Activated B cell treated with CpG ODN at 0.5 μM for 24 hours (primary cell): ENCODE data around the gene OR10G6. TPM values are rescaled to one million over a fixed set of nuclear protein-coding genes. Genes with fewer than 3 reads are reported as not detected.

Experiments
- ATAC-seq: fragments of 200-7000 bp; cut with Tn5 transposase; one replicate; pipeline ENCODE4 v1.10.0; 2021; ENCODE audit warnings: low read depth, mild to moderate bottlenecking, moderate library complexity
- CTCF ChIA-PET: fragments of 350-600 bp; sonication (Branson Sonifier 250); formaldehyde crosslinking; loops from one replicate; lab custom pipeline; 2021; ENCODE audit warnings: antibody characterized with exemption; lab: Charles Lee
- POLR2A ChIA-PET: fragments of 350-600 bp; sonication (Branson Sonifier 250); formaldehyde crosslinking; loops from one replicate; lab custom pipeline; 2021; ENCODE audit warnings: antibody characterized with exemption; lab: Charles Lee
- DNase-seq: peaks from one replicate; pipeline ENCODE4 v3.0.0; 2022
- H3K27ac Mint-ChIP-seq: one replicate; pipeline ENCODE4 v1.8.0; 2020; ENCODE audit warnings: mixed read lengths
- H3K27me3 Mint-ChIP-seq: one replicate; pipeline ENCODE4 v1.8.0; 2021; ENCODE audit warnings: mixed read lengths
- H3K36me3 Mint-ChIP-seq: one replicate; pipeline ENCODE4 v1.8.0; 2021; ENCODE audit warnings: low read depth, mixed read lengths
- H3K4me1 Mint-ChIP-seq: one replicate; pipeline ENCODE4 v1.8.0; 2021; ENCODE audit warnings: mixed read lengths
- H3K4me3 Mint-ChIP-seq: one replicate; pipeline ENCODE4 v1.8.0; 2020; ENCODE audit warnings: mild to moderate bottlenecking, mixed read lengths
- H3K9me3 Mint-ChIP-seq: one replicate; pipeline ENCODE4 v1.8.0; 2020; ENCODE audit warnings: mixed read lengths
- intact Hi-C: fragments of 100-400 bp; cut with micrococcal nuclease; formaldehyde crosslinking; loops from one replicate; pipeline ENCODE4 v1.15.1; 2024
- total RNA-seq: library from RNA; stranded (reverse); gene quantifications from 2 replicates; pipeline ENCODE4 v1.2.3, GENCODE V29; 2022
- TF ChIP-seq, protein P1 (sequence below): fragments of 200-600 bp; IDR thresholded peaks from one replicate; pipeline ENCODE4 v1.8.0; 2022; ENCODE audit warnings: antibody characterized with exemption, mild to moderate bottlenecking

OR10G6 gene
- total RNA-seq, 1 donor from 2014 or later: not detected

DNA sequence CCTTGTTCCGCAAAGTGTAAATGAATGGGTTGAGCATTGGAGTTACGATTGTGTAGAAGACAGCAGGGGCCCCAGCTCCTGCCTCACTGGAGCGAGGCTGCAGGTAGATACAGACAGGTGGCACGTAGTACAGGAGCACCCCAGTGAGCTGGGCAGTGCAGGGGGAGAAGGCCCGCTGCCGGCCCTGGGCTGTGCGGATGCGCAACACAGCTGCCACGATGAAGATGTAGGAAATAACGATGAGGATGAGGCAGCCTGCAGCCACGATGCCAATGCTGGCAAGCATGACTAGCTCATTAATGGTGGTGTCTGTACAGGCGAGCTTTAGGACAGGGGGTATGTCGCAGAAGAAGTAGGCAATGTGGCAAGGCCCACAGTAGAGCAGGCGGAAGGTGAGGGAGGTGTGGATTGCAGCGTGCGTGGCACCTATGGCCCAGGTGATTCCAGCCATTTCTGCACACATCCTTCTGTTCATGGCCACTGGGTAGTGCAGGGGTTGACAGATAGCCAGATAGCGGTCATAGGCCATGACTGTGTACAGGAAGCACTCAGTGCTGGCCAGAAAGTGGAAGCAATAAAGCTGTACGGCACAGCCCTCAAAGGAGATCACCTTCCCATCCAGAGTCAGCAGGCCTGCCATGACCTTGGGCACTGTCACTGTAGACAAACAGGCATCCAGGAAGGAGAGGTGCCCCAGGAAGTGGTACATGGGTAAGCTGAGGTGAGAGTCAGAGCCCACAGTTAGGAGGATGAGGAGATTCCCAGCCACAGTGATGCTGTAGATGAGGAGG, 18.0 kb downstream of the OR10G6 start:
- ATAC-seq (no peak), DNase-seq (no peak)
- TF ChIP-seq, protein P1, sequence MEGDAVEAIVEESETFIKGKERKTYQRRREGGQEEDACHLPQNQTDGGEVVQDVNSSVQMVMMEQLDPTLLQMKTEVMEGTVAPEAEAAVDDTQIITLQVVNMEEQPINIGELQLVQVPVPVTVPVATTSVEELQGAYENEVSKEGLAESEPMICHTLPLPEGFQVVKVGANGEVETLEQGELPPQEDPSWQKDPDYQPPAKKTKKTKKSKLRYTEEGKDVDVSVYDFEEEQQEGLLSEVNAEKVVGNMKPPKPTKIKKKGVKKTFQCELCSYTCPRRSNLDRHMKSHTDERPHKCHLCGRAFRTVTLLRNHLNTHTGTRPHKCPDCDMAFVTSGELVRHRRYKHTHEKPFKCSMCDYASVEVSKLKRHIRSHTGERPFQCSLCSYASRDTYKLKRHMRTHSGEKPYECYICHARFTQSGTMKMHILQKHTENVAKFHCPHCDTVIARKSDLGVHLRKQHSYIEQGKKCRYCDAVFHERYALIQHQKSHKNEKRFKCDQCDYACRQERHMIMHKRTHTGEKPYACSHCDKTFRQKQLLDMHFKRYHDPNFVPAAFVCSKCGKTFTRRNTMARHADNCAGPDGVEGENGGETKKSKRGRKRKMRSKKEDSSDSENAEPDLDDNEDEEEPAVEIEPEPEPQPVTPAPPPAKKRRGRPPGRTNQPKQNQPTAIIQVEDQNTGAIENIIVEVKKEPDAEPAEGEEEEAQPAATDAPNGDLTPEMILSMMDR: no peak
- Mint-ChIP-seq H3K27me3 (no peaks in the 10 kb centered on the region), H3K4me1 (no peaks in the 10 kb centered on the region), H3K27ac (no peak overlapping the region), H3K9me3 (peaks cover 2% of the 10 kb centered on the region), H3K4me3 (no peak overlapping the region), H3K36me3 (no peaks in the 10 kb centered on the region)
- POLR2A ChIA-PET: no interaction called here
- intact Hi-C loops: no loop called here
- CTCF ChIA-PET: no interaction called here

DNA sequence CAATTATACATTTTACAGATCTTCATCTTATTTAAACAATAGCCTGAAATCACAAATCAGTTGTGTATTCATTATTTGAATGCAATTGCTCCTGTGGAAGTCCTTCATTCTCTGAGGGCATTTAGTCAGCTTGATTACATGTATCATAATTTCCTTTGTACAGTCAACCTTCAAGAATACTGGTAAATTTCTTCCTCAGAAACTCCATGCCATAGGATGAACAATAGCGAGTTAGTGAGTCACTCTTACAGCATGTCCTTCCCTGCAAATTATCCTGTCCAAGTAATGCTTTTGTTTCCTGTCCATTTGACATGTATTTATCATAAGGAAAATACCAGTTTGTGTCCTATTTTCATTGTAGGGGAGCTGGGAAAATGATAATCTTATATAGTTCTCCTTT, 21.1 kb downstream of the OR10G6 start:
- Mint-ChIP-seq H3K4me1 (no peaks in the 10 kb centered on the region), H3K9me3 (peaks cover 2% of the 10 kb centered on the region), H3K27me3 (no peaks in the 10 kb centered on the region), H3K27ac (no peak overlapping the region), H3K36me3 (no peaks in the 10 kb centered on the region), H3K4me3 (no peak overlapping the region)
- ChIA-PET POLR2A (no interaction called here), CTCF (no interaction called here)
- intact Hi-C loops: no loop called here
- ATAC-seq (no peak), DNase-seq (no peak)
- TF ChIP-seq, protein P1: no peak

DNA sequence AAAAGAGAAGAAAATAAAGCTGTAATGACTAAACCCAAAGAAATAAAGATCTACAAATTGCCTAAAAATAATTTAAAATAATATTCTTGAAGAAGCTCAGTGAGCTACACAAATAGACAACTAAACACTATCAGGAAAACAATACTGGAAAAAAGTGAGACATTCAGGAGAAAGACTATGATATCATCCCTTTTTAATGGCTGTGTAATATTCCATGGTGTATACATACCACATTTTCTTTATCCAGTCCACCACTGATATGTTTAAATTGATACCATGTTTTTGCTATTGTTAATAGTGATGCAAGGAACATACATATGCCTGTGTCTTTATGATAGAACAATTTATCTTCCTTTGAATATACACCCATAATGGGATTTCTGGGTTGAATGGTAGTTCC, 38.2 kb downstream of the OR10G6 start:
- Mint-ChIP-seq H3K4me3 (no peak overlapping the region), H3K27ac (no peak overlapping the region), H3K9me3 (peaks cover 11% of the 10 kb centered on the region), H3K36me3 (no peaks in the 10 kb centered on the region), H3K4me1 (no peaks in the 10 kb centered on the region), H3K27me3 (peaks cover 3% of the 10 kb centered on the region)
- CTCF ChIA-PET: no interaction called here
- ATAC-seq (no peak), DNase-seq (no peak)
- POLR2A ChIA-PET: no interaction called here
- intact Hi-C loops: no loop called here
- TF ChIP-seq, protein P1: no peak

DNA sequence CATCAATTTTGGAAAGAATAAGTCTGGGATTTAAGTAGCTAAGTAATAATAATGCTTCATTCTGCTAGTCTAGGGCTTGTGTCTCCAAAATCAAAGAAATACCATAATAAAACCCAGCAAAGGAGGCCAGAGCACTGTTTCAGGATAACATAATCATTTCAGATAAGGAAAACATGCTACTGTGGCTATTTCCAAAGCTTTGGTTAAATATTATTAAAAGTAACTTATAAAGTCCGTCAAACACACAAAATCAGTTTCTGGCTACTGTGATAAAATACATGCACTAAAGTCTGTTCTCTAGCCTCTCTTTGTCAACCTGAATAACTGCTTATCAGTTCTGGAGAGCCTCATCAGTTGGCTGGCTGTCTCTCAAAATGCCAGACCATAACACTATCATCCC, 49.8 kb downstream of the OR10G6 start:
- ATAC-seq: no peak
- CTCF ChIA-PET: no interaction called here
- H3K4me1 Mint-ChIP-seq: no peaks in the 10 kb centered on the region

More for the DNA sequence above, 49.8 kb downstream of the OR10G6 start:
- H3K27me3 Mint-ChIP-seq: peaks cover 2% of the 10 kb centered on the region
- no peak overlapping the region for H3K4me3 Mint-ChIP-seq
- DNase-seq: no peak
- H3K36me3 Mint-ChIP-seq: no peaks in the 10 kb centered on the region
- intact Hi-C loops: no loop called here
- TF ChIP-seq, protein P1: no peak
- H3K9me3 Mint-ChIP-seq: no peaks in the 10 kb centered on the region
- no peak overlapping the region for H3K27ac Mint-ChIP-seq
- POLR2A ChIA-PET: no interaction called here

Other genes with a start within 250 kb of the OR10G6 start
- not detected in 2 replicates for gene OR6X1, start 240.6 kb downstream of the OR10G6 start, total RNA-seq
- not detected in 2 replicates for gene OR6M1, start 188.8 kb downstream of the OR10G6 start, total RNA-seq
- not detected in 2 replicates for gene TMEM225, start 109.5 kb downstream of the OR10G6 start, total RNA-seq
- gene OR8D4, start 93.0 kb downstream of the OR10G6 start, total RNA-seq: not detected in 2 replicates
- not detected in 2 replicates for gene OR4D5, start 55.5 kb downstream of the OR10G6 start, total RNA-seq
- gene OR6T1, start 51.3 kb downstream of the OR10G6 start, total RNA-seq: not detected in 2 replicates
- gene OR10S1, start 17.4 kb downstream of the OR10G6 start, total RNA-seq: not detected in 2 replicates
- not detected in 2 replicates for gene OR10G4, start 17.8 kb upstream of the OR10G6 start, total RNA-seq
- gene OR10G9, start 27.9 kb upstream of the OR10G6 start, total RNA-seq: not detected in 2 replicates
- not detected in 2 replicates for gene OR10G8, start 31.6 kb upstream of the OR10G6 start, total RNA-seq
- gene OR10G7, start 46.2 kb upstream of the OR10G6 start, total RNA-seq: not detected in 2 replicates
- 1.5 and 2.1 TPM in 2 replicates for gene VWA5A, start 120.3 kb upstream of the OR10G6 start, total RNA-seq
- not detected in 2 replicates for gene OR10D3, start 188.2 kb upstream of the OR10G6 start, total RNA-seq
- gene OR8G1, start 245.9 kb upstream of the OR10G6 start, total RNA-seq: not detected in 2 replicates